Suprapubic skin (tissue), 3 donors: Measurements from ENCODE around the gene ING3.

Experiments used
- POLR2A ChIP-seq, 2 donors: fragments of 450-650 bp; IDR thresholded peaks; one replicate each; pipeline ENCODE4 v1.6.1; 2017; ENCODE audit warnings: antibody characterized with exemption in 2 of 2, mild to moderate bottlenecking in 2 of 2, moderate library complexity in 2 of 2
- TF ChIP-seq, protein P1 (sequence below), 2 donors: fragments of 200-600 bp in 1 of 2; fragments of 450-650 bp in 1 of 2; sonication (generic) in 1 of 2; IDR thresholded peaks; one replicate each; pipeline ENCODE4 v1.5.1; 2016 to 2019; ENCODE audit warnings: antibody characterized with exemption in 2 of 2, mild to moderate bottlenecking in 1 of 2, moderate library complexity in 1 of 2

DNA sequence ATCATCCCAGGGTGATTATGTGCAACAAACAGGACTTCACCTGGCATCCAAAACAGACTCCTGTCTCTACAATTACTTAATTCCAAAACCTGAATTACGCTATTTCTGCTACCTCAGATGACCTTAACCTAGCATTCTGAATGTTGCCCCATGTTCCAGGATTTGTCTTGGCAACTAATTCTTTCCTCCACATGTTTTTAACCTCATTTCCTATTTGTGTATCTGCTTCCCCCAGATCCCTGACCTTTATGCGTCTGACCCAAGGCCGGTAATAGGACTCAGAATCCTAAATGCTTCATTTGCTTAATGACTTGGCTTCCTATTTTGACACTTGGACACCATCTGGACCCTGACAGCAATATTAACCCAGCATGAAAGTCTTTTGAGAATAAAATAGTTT, 8.7 kb upstream of the ING3 start:
- TF ChIP-seq, protein P1, sequence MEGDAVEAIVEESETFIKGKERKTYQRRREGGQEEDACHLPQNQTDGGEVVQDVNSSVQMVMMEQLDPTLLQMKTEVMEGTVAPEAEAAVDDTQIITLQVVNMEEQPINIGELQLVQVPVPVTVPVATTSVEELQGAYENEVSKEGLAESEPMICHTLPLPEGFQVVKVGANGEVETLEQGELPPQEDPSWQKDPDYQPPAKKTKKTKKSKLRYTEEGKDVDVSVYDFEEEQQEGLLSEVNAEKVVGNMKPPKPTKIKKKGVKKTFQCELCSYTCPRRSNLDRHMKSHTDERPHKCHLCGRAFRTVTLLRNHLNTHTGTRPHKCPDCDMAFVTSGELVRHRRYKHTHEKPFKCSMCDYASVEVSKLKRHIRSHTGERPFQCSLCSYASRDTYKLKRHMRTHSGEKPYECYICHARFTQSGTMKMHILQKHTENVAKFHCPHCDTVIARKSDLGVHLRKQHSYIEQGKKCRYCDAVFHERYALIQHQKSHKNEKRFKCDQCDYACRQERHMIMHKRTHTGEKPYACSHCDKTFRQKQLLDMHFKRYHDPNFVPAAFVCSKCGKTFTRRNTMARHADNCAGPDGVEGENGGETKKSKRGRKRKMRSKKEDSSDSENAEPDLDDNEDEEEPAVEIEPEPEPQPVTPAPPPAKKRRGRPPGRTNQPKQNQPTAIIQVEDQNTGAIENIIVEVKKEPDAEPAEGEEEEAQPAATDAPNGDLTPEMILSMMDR (IDR thresholded peaks at IDR 0.05), result no peak
- no peak for TF ChIP-seq POLR2A (IDR thresholded peaks at IDR 0.05)
